ENCODE results near the gene MKKS. TPM values are rescaled to one million over a fixed set of nuclear protein-coding genes. Genes with fewer than 3 reads are reported as not detected.

The MKKS gene
- total and polyA plus RNA-seq, 9 donors = 7.7 to 21.9 (median 15.0) TPM

DNA sequence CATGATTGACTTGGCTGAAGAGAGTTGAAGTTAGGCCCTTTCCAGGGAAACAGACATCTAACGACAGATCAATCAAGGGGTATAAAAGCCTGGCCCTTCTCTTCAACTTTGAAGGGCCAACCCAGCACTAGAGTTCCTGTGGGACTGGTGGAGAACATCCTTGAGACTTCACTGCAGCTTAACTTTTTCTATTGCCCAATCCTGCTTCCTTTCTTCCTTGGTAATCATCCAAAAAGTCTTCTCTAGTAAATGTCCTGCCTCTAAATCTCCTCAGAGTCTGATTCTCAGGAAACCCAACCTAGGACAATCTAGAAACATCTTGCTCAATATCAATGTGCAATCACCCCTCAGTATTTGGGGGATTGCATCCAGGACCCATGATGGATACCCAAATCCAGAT, 1.9 kb downstream of the MKKS start:
- H3K4me1 ChIP-seq (ENCODE audit: insufficient read depth) = peaks cover 8% of the 10 kb centered on the region
- no peaks in the 10 kb centered on the region for H3K27me3 ChIP-seq
- DNase-seq = no peak
- H3K27ac ChIP-seq = no peak overlapping the region
- 75 to 94% (median 84%) methylated on average over 1 of the region's 1 CpG for WGBS, 3 donors
- no peaks in the 10 kb centered on the region for H3K36me3 ChIP-seq
- intact Hi-C loops (cut with DNase I) = loop anchor here in 1 of 4 donors (5.0 to 10.0 kb wide), 2 partner anchors 215 to 243 kb away; partner anchors contain the start of genes JAG1 and SNAP25
- H3K4me3 ChIP-seq = no peak overlapping the region
- H3K9me3 ChIP-seq = no peaks in the 10 kb centered on the region
- no peak for TF ChIP-seq POLR2A (IDR thresholded peaks at IDR 0.05)
- TF ChIP-seq EP300 (IDR thresholded peaks at IDR 0.05) = no peak
- TF ChIP-seq, protein P1, sequence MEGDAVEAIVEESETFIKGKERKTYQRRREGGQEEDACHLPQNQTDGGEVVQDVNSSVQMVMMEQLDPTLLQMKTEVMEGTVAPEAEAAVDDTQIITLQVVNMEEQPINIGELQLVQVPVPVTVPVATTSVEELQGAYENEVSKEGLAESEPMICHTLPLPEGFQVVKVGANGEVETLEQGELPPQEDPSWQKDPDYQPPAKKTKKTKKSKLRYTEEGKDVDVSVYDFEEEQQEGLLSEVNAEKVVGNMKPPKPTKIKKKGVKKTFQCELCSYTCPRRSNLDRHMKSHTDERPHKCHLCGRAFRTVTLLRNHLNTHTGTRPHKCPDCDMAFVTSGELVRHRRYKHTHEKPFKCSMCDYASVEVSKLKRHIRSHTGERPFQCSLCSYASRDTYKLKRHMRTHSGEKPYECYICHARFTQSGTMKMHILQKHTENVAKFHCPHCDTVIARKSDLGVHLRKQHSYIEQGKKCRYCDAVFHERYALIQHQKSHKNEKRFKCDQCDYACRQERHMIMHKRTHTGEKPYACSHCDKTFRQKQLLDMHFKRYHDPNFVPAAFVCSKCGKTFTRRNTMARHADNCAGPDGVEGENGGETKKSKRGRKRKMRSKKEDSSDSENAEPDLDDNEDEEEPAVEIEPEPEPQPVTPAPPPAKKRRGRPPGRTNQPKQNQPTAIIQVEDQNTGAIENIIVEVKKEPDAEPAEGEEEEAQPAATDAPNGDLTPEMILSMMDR (IDR thresholded peaks at IDR 0.05) = no peak

DNA sequence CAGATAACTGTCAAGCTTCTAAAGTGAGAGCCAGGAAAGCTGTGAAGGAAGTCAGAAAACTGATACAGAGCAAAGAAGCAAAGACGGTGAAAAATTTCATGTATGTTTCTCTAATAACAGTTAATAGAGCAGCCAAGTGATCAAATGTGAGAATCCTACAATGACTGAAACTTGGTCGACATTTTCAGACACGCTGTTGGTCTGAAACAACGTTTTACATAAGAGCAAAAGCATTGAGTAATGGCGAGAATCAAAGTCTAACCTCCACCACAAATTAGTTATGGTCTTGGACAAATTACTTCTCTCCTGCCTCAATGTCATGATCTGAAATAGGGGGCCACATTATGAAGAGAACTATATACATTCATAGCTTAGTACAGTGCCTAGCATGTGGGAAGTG, 3.3 kb downstream of the MKKS start:
- intact Hi-C loops (cut with DNase I) = loop anchor here in 1 of 4 donors (5.0 to 10.0 kb wide), 2 partner anchors 213 to 244 kb away; partner anchors contain the start of genes JAG1 and SNAP25
- Histone ChIP-seq H3K27ac (no peak overlapping the region), H3K4me1 (ENCODE audit: insufficient read depth) (peaks cover 10% of the 10 kb centered on the region), H3K9me3 (no peaks in the 10 kb centered on the region), H3K4me3 (no peak overlapping the region), H3K36me3 (no peaks in the 10 kb centered on the region), H3K27me3 (no peaks in the 10 kb centered on the region)
- DNase-seq = no peak
- TF ChIP-seq, protein P1 (IDR thresholded peaks at IDR 0.05) = no peak
- TF ChIP-seq EP300 (IDR thresholded peaks at IDR 0.05) (no peak), POLR2A (IDR thresholded peaks at IDR 0.05) (no peak)
- 90 to 93% (median 91%) methylated on average over 5 of the region's 5 CpGs for WGBS, 3 donors

DNA sequence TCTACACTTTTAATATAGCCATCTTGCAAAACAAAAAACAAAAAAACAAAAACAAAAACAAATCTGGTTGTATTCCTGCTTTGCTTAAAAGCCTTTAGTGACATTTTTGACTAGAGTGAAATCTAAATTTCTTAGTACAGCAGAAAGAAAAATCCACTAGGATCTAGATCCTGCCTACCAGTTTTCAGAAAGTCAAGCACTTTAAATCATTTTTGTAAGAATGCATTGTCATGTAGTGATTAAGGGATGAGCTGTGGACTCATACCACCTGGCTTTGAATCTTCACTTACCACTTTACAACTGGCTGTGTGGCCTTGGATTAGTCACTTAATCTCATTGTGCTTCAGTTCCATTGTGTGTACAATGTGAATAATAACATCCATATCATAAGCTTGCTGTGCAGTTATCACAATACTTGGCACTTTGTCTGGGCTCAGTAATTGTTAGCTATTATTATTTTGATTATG, 4.0 kb downstream of the MKKS start:
- intact Hi-C loops (cut with DNase I) = loop anchor here in 1 of 4 donors (5.0 to 10.0 kb wide), 2 partner anchors 213 to 245 kb away; partner anchors contain the start of genes JAG1 and SNAP25
- Histone ChIP-seq H3K9me3 (no peaks in the 10 kb centered on the region), H3K4me3 (no peak overlapping the region), H3K4me1 (ENCODE audit: insufficient read depth) (peaks cover 10% of the 10 kb centered on the region), H3K27me3 (no peaks in the 10 kb centered on the region), H3K36me3 (no peaks in the 10 kb centered on the region), H3K27ac (no peak overlapping the region)
- TF ChIP-seq EP300 (IDR thresholded peaks at IDR 0.05) (no peak), POLR2A (IDR thresholded peaks at IDR 0.05) (no peak)
- TF ChIP-seq, protein P1 (IDR thresholded peaks at IDR 0.05) = no peak
- no peak for DNase-seq

DNA sequence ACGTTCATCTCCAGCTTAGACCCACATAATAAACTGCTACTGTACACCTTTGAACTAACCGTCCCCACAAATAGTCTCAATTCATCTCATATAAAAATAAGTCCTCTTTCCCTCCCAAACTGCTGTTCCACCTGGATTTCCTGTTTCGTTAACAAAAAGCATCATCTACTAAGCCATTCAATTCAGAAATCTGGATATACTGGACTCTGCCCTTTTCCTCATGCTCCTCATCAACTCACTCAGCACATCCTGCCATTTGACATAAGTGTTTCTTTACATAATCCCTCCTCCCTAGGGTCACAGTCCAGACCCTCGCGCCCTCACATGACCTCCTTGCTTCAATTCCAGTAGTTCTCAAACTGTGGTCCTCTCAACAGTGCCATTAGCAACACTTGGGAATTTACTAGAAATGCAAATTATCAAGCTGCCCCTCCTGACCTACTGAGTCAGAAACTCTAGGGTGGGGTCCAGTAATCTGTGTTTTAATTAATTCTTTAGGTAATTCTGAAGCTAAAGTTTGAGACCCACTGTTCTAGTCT, 4.5 kb downstream of the MKKS start:
- no peak for DNase-seq
- Histone ChIP-seq H3K4me3 (no peak overlapping the region), H3K36me3 (no peaks in the 10 kb centered on the region), H3K9me3 (no peaks in the 10 kb centered on the region), H3K27ac (no peak overlapping the region), H3K4me1 (ENCODE audit: insufficient read depth) (peaks cover 10% of the 10 kb centered on the region), H3K27me3 (no peaks in the 10 kb centered on the region)
- 89 to 92% (median 92%) methylated on average over 5 of the region's 5 CpGs for WGBS, 3 donors
- intact Hi-C loops (cut with DNase I) = no loop called here
- TF ChIP-seq, protein P1 (IDR thresholded peaks at IDR 0.05) = no peak
- TF ChIP-seq EP300 (IDR thresholded peaks at IDR 0.05) = no peak
- no peak for TF ChIP-seq POLR2A (IDR thresholded peaks at IDR 0.05)
